ENCODE data around the gene FHOD1.

GRCh38 chr16:67277294-67277998 is 30.2 kb upstream of the FHOD1 start:
- TF ChIP-seq TFCP2L1 (CRISPR knock-in tag; IDR thresholded peaks at IDR 0.05): no peak
- TF ChIP-seq, protein P1, sequence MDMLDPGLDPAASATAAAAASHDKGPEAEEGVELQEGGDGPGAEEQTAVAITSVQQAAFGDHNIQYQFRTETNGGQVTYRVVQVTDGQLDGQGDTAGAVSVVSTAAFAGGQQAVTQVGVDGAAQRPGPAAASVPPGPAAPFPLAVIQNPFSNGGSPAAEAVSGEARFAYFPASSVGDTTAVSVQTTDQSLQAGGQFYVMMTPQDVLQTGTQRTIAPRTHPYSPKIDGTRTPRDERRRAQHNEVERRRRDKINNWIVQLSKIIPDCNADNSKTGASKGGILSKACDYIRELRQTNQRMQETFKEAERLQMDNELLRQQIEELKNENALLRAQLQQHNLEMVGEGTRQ (IDR thresholded peaks at IDR 0.05): no peak
- TF ChIP-seq REST (IDR thresholded peaks at IDR 0.05): no peak
- no peak for TF ChIP-seq RARB (CRISPR knock-in tag; IDR thresholded peaks at IDR 0.05)
- no peak for TF ChIP-seq CTCF (IDR thresholded peaks at IDR 0.05)
- TF ChIP-seq HMGXB4 (CRISPR knock-in tag; IDR thresholded peaks at IDR 0.05; ENCODE audit: borderline replicate concordance): no peak
- TF ChIP-seq ESRRA (IDR thresholded peaks at IDR 0.05; ENCODE audit: borderline replicate concordance, low read length): no peak
